Measurements from ENCODE around the gene GNG11.
A peak's percentile ranks its signal among the peaks of the same experiment; 100 is the strongest.

The GNG11 gene

GRCh38 chr7:93890041-93890463, 31.5 kb upstream of the GNG11 start:
- H3K27me3 ChIP-seq (ENCODE audit: control insufficient read depth in 1 of 2, insufficient read depth in 2 of 2, low read length in 2 of 2): peaks cover 3 to 4% of the 10 kb centered on the region in 2 donors
- H3K9ac ChIP-seq (ENCODE audit: low read depth in 1 of 2, low read length in 2 of 2): no peak overlapping the region
- no peak overlapping the region for H3K27ac ChIP-seq (ENCODE audit: low read depth, low read length)
- H3K4me1 ChIP-seq (ENCODE audit: control insufficient read depth in 1 of 2, insufficient read depth in 2 of 2, low read length in 2 of 2): no peaks in the 10 kb centered on the region
- H3K4me3 ChIP-seq (ENCODE audit: low read depth in 1 of 2, low read length in 2 of 2): peak overlapping the region; percentile 52 to 56
- no peaks in the 10 kb centered on the region for H3K9me3 ChIP-seq (ENCODE audit: control insufficient read depth in 1 of 2, low read length in 2 of 2)
- no peaks in the 10 kb centered on the region for H3K36me3 ChIP-seq (ENCODE audit: control insufficient read depth in 1 of 2, insufficient read depth in 2 of 2, low read length in 2 of 2)

- H3K27me3 ChIP-seq (ENCODE audit: control insufficient read depth in 1 of 2, insufficient read depth in 2 of 2, low read length in 2 of 2): peaks cover 3 to 4% of the 10 kb centered on the region in 2 donors
- no peak within 1 kb of the TSS for H3K27ac ChIP-seq (ENCODE audit: low read depth, low read length)
- H3K9ac ChIP-seq (ENCODE audit: low read depth in 1 of 2, low read length in 2 of 2): no peak within 1 kb of the TSS
- no peaks in the 10 kb centered on the region for H3K4me1 ChIP-seq (ENCODE audit: control insufficient read depth in 1 of 2, insufficient read depth in 2 of 2, low read length in 2 of 2)
- H3K36me3 ChIP-seq (ENCODE audit: control insufficient read depth in 1 of 2, insufficient read depth in 2 of 2, low read length in 2 of 2): no peaks in the 10 kb centered on the region
- H3K4me3 ChIP-seq (ENCODE audit: low read depth in 1 of 2, low read length in 2 of 2): peak within 1 kb of the TSS; percentile 52 to 56
- no peaks in the 10 kb centered on the region for H3K9me3 ChIP-seq (ENCODE audit: control insufficient read depth in 1 of 2, low read length in 2 of 2)
Measured at GRCh38 chr7:93890464-93891068, 31.0 kb upstream of the GNG11 start, which contains the start of gene TFPI2. TSS of gene TFPI2 (minus strand) at chr7:93890753. CDS start at chr7:93890678, 75 bp downstream.

- no peaks in the 10 kb centered on the region for H3K4me1 ChIP-seq (ENCODE audit: control insufficient read depth in 1 of 2, insufficient read depth in 2 of 2, low read length in 2 of 2)
- no peak overlapping the region for H3K27ac ChIP-seq (ENCODE audit: low read depth, low read length)
- H3K9me3 ChIP-seq (ENCODE audit: control insufficient read depth in 1 of 2, low read length in 2 of 2): no peaks in the 10 kb centered on the region
- H3K36me3 ChIP-seq (ENCODE audit: control insufficient read depth in 1 of 2, insufficient read depth in 2 of 2, low read length in 2 of 2): no peaks in the 10 kb centered on the region
- no peak overlapping the region for H3K4me3 ChIP-seq (ENCODE audit: low read depth in 1 of 2, low read length in 2 of 2)
- H3K27me3 ChIP-seq (ENCODE audit: control insufficient read depth in 1 of 2, insufficient read depth in 2 of 2, low read length in 2 of 2): peaks cover 3 to 4% of the 10 kb centered on the region in 2 donors
- H3K9ac ChIP-seq (ENCODE audit: low read depth in 1 of 2, low read length in 2 of 2): no peak overlapping the region
Measured at GRCh38 chr7:93894426-93894825, 27.1 kb upstream of the GNG11 start.

GRCh38 chr7:93894966-93895640, 26.4 kb upstream of the GNG11 start:
- Histone ChIP-seq H3K36me3 (ENCODE audit: control insufficient read depth in 1 of 2, insufficient read depth in 2 of 2, low read length in 2 of 2) (no peaks in the 10 kb centered on the region), H3K27ac (ENCODE audit: low read depth, low read length) (no peak overlapping the region), H3K4me1 (ENCODE audit: control insufficient read depth in 1 of 2, insufficient read depth in 2 of 2, low read length in 2 of 2) (no peaks in the 10 kb centered on the region), H3K9ac (ENCODE audit: low read depth in 1 of 2, low read length in 2 of 2) (no peak overlapping the region), H3K4me3 (ENCODE audit: low read depth in 1 of 2, low read length in 2 of 2) (no peak overlapping the region), H3K9me3 (ENCODE audit: control insufficient read depth in 1 of 2, low read length in 2 of 2) (no peaks in the 10 kb centered on the region), H3K27me3 (ENCODE audit: control insufficient read depth in 1 of 2, insufficient read depth in 2 of 2, low read length in 2 of 2) (peaks cover 0 to 4% of the 10 kb centered on the region in 2 donors)

GRCh38 chr7:93895859-93896600, 25.5 kb upstream of the GNG11 start:
- H3K9ac ChIP-seq (ENCODE audit: low read depth in 1 of 2, low read length in 2 of 2): no peak overlapping the region
- no peak overlapping the region for H3K27ac ChIP-seq (ENCODE audit: low read depth, low read length)
- H3K4me1 ChIP-seq (ENCODE audit: control insufficient read depth in 1 of 2, insufficient read depth in 2 of 2, low read length in 2 of 2): no peaks in the 10 kb centered on the region
- H3K9me3 ChIP-seq (ENCODE audit: control insufficient read depth in 1 of 2, low read length in 2 of 2): no peaks in the 10 kb centered on the region
- H3K36me3 ChIP-seq (ENCODE audit: control insufficient read depth in 1 of 2, insufficient read depth in 2 of 2, low read length in 2 of 2): no peaks in the 10 kb centered on the region
- H3K27me3 ChIP-seq (ENCODE audit: control insufficient read depth in 1 of 2, insufficient read depth in 2 of 2, low read length in 2 of 2): peaks cover 0 to 4% of the 10 kb centered on the region in 2 donors
- H3K4me3 ChIP-seq (ENCODE audit: low read depth in 1 of 2, low read length in 2 of 2): no peak overlapping the region

GRCh38 chr7:93897680-93898079, 23.9 kb upstream of the GNG11 start:
- H3K4me1 ChIP-seq (ENCODE audit: control insufficient read depth in 1 of 2, insufficient read depth in 2 of 2, low read length in 2 of 2): no peaks in the 10 kb centered on the region
- H3K9me3 ChIP-seq (ENCODE audit: control insufficient read depth in 1 of 2, low read length in 2 of 2): no peaks in the 10 kb centered on the region
- H3K9ac ChIP-seq (ENCODE audit: low read depth in 1 of 2, low read length in 2 of 2): no peak overlapping the region
- no peaks in the 10 kb centered on the region for H3K27me3 ChIP-seq (ENCODE audit: control insufficient read depth in 1 of 2, insufficient read depth in 2 of 2, low read length in 2 of 2)
- no peak overlapping the region for H3K4me3 ChIP-seq (ENCODE audit: low read depth in 1 of 2, low read length in 2 of 2)
- no peak overlapping the region for H3K27ac ChIP-seq (ENCODE audit: low read depth, low read length)
- no peaks in the 10 kb centered on the region for H3K36me3 ChIP-seq (ENCODE audit: control insufficient read depth in 1 of 2, insufficient read depth in 2 of 2, low read length in 2 of 2)

- no peak overlapping the region for H3K4me3 ChIP-seq (ENCODE audit: low read depth in 1 of 2, low read length in 2 of 2)
- H3K9me3 ChIP-seq (ENCODE audit: control insufficient read depth in 1 of 2, low read length in 2 of 2): no peaks in the 10 kb centered on the region
- no peaks in the 10 kb centered on the region for H3K27me3 ChIP-seq (ENCODE audit: control insufficient read depth in 1 of 2, insufficient read depth in 2 of 2, low read length in 2 of 2)
- no peak overlapping the region for H3K27ac ChIP-seq (ENCODE audit: low read depth, low read length)
- H3K9ac ChIP-seq (ENCODE audit: low read depth in 1 of 2, low read length in 2 of 2): no peak overlapping the region
- no peaks in the 10 kb centered on the region for H3K4me1 ChIP-seq (ENCODE audit: control insufficient read depth in 1 of 2, insufficient read depth in 2 of 2, low read length in 2 of 2)
- no peaks in the 10 kb centered on the region for H3K36me3 ChIP-seq (ENCODE audit: control insufficient read depth in 1 of 2, insufficient read depth in 2 of 2, low read length in 2 of 2)
Measured at GRCh38 chr7:93902777-93903423, 18.6 kb upstream of the GNG11 start.

- H3K4me3 ChIP-seq (ENCODE audit: low read depth in 1 of 2, low read length in 2 of 2): no peak within 1 kb of the TSS
- no peaks in the 10 kb centered on the region for H3K9me3 ChIP-seq (ENCODE audit: control insufficient read depth in 1 of 2, low read length in 2 of 2)
- no peaks in the 10 kb centered on the region for H3K27me3 ChIP-seq (ENCODE audit: control insufficient read depth in 1 of 2, insufficient read depth in 2 of 2, low read length in 2 of 2)
- no peaks in the 10 kb centered on the region for H3K4me1 ChIP-seq (ENCODE audit: control insufficient read depth in 1 of 2, insufficient read depth in 2 of 2, low read length in 2 of 2)
- H3K36me3 ChIP-seq (ENCODE audit: control insufficient read depth in 1 of 2, insufficient read depth in 2 of 2, low read length in 2 of 2): no peaks in the 10 kb centered on the region
- H3K9ac ChIP-seq (ENCODE audit: low read depth in 1 of 2, low read length in 2 of 2): no peak within 1 kb of the TSS
- no peak within 1 kb of the TSS for H3K27ac ChIP-seq (ENCODE audit: low read depth, low read length)
Measured at GRCh38 chr7:93906267-93906666, 15.3 kb upstream of the GNG11 start, which contains the start of gene GNGT1. TSS of gene GNGT1 (plus strand) at chr7:93906567. CDS start at chr7:93906747, 180 bp downstream.

GRCh38 chr7:93910076-93910994, 11.2 kb upstream of the GNG11 start:
- no peaks in the 10 kb centered on the region for H3K27me3 ChIP-seq (ENCODE audit: control insufficient read depth in 1 of 2, insufficient read depth in 2 of 2, low read length in 2 of 2)
- no peak overlapping the region for H3K9ac ChIP-seq (ENCODE audit: low read depth in 1 of 2, low read length in 2 of 2)
- no peak overlapping the region for H3K27ac ChIP-seq (ENCODE audit: low read depth, low read length)
- H3K4me3 ChIP-seq (ENCODE audit: low read depth in 1 of 2, low read length in 2 of 2): no peak overlapping the region
- H3K4me1 ChIP-seq (ENCODE audit: control insufficient read depth in 1 of 2, insufficient read depth in 2 of 2, low read length in 2 of 2): no peaks in the 10 kb centered on the region
- H3K36me3 ChIP-seq (ENCODE audit: control insufficient read depth in 1 of 2, insufficient read depth in 2 of 2, low read length in 2 of 2): no peaks in the 10 kb centered on the region
- no peaks in the 10 kb centered on the region for H3K9me3 ChIP-seq (ENCODE audit: control insufficient read depth in 1 of 2, low read length in 2 of 2)

All from duodenal mucosa (tissue), 2 donors.